Lower lobe of right lung (tissue), 2 donors: ENCODE data around the gene KCTD15. TPM values are rescaled to one million over a fixed set of nuclear protein-coding genes. Genes with fewer than 3 reads are reported as not detected.

ENCODE experiments used
- ATAC-seq, 2 donors: fragments of 200-7000 bp; cut with Tn5 transposase; one replicate each; pipeline ENCODE4 v1.9.1; 2020 to 2022; ENCODE audit warnings: mild to moderate bottlenecking in 2 of 2, moderate library complexity in 2 of 2
- DNase-seq: peaks from one replicate; pipeline ENCODE4 v3.0.0-alpha.2; 2020
- H3K27ac ChIP-seq: fragments of 200-600 bp; one replicate; pipeline ENCODE4 v1.8.0; 2022
- H3K27me3 ChIP-seq: fragments of 200-600 bp; one replicate; pipeline ENCODE4 v1.8.0; 2022; ENCODE audit warnings: low read depth
- H3K36me3 ChIP-seq: fragments of 200-600 bp; one replicate; pipeline ENCODE4 v1.8.0; 2022; ENCODE audit warnings: mild to moderate bottlenecking
- H3K4me1 ChIP-seq: fragments of 200-600 bp; one replicate; pipeline ENCODE4 v1.8.0; 2022
- H3K4me3 ChIP-seq: fragments of 200-600 bp; one replicate; pipeline ENCODE4 v1.8.0; 2022; ENCODE audit warnings: mild to moderate bottlenecking
- H3K9me3 ChIP-seq: fragments of 200-600 bp; one replicate; pipeline ENCODE4 v1.8.0; 2022
- CTCF ChIP-seq: fragments of 200-600 bp; IDR thresholded peaks from one replicate; pipeline ENCODE4 v1.8.0; 2022; ENCODE audit warnings: antibody characterized with exemption, mild to moderate bottlenecking
- intact Hi-C: fragments of 100-400 bp; cut with DNase I; formaldehyde crosslinking; loops from one replicate; pipeline ENCODE4 v1.11.0; 2022
- long read RNA-seq: library from polyadenylated mRNA; unstranded; transcript quantifications from one replicate; pipeline ENCODE4 v2.0.0, GENCODE V29; 2021
- total RNA-seq: library from RNA; stranded (reverse); fragmentation: NEBNext Ultra II Directional; extraction: Animal tissue kit (Norgen Biotek cat#: 25700); gene quantifications from one replicate; pipeline ENCODE4 v1.2.1, GENCODE V29; 2021
- donor health status: DM: no; HTN: yes; CAD: no; lungs with severe emphysema.

KCTD15 gene
- 27.0 TPM for total RNA-seq
- long read RNA-seq, full-length matches to known transcripts = 4 of 36 reads
- long read RNA-seq, partial matches to known transcripts = 7 of 36 reads
- long read RNA-seq, other reads (novel, unspliced or antisense) = 25 of 36 reads

- intact Hi-C loops = no loop called here
- Histone ChIP-seq H3K4me1 (peaks cover 12% of the 10 kb centered on the region), H3K4me3 (peak within 1 kb of the TSS; percentile 76), H3K9me3 (no peaks in the 10 kb centered on the region), H3K27me3 (peaks cover 15% of the 10 kb centered on the region), H3K36me3 (peaks cover 13% of the 10 kb centered on the region), H3K27ac (peak within 1 kb of the TSS; percentile 91)
- peak; percentile 37 to 42 for ATAC-seq
- no peak for TF ChIP-seq CTCF
- DNase-seq = peak; percentile 67
These were observed at the start of gene KCTD15 for GRCh38 chr19:33796164-33796875. Gene KCTD15 (plus strand): TSS chr19:33796870. CDS start chr19:33800455, 3,585 bp downstream.

- intact Hi-C loops = no loop called here
- Histone ChIP-seq H3K9me3 (no peaks in the 10 kb centered on the region), H3K4me1 (no peaks in the 10 kb centered on the region), H3K36me3 (no peaks in the 10 kb centered on the region), H3K4me3 (no peak overlapping the region), H3K27ac (no peak overlapping the region), H3K27me3 (peaks cover 33% of the 10 kb centered on the region)
- TF ChIP-seq CTCF = no peak
- ATAC-seq = no peak
- DNase-seq = no peak
These were observed 49.4 kb upstream of the KCTD15 start for GRCh38 chr19:33747273-33747672.

- H3K4me1 ChIP-seq = no peaks in the 10 kb centered on the region
These were observed 48.4 kb upstream of the KCTD15 start for GRCh38 chr19:33748231-33748630.

GRCh38 chr19:33749016-33749415 is 47.7 kb upstream of the KCTD15 start:
- H3K4me3 ChIP-seq = no peak overlapping the region
- DNase-seq (no peak), ATAC-seq (no peak)
- H3K27me3 ChIP-seq = peaks cover 33% of the 10 kb centered on the region
- intact Hi-C loops = no loop called here
- TF ChIP-seq CTCF = no peak
- no peaks in the 10 kb centered on the region for H3K36me3 ChIP-seq
- H3K27ac ChIP-seq = no peak overlapping the region
- no peaks in the 10 kb centered on the region for H3K4me1 ChIP-seq
- no peaks in the 10 kb centered on the region for H3K9me3 ChIP-seq

More at GRCh38 chr19:33748231-33748630, 48.4 kb upstream of the KCTD15 start:
- H3K27ac ChIP-seq = no peak overlapping the region
- peaks cover 33% of the 10 kb centered on the region for H3K27me3 ChIP-seq
- no peak for TF ChIP-seq CTCF
- intact Hi-C loops = no loop called here
- H3K4me3 ChIP-seq = no peak overlapping the region
- ATAC-seq (peak in 1 of 2 donors; percentile 10), DNase-seq (no peak)
- no peaks in the 10 kb centered on the region for H3K36me3 ChIP-seq
- no peaks in the 10 kb centered on the region for H3K9me3 ChIP-seq

GRCh38 chr19:33749619-33750175 is 47.0 kb upstream of the KCTD15 start:
- Histone ChIP-seq H3K4me3 (no peak overlapping the region), H3K27me3 (peaks cover 29% of the 10 kb centered on the region), H3K4me1 (no peaks in the 10 kb centered on the region), H3K27ac (no peak overlapping the region), H3K9me3 (no peaks in the 10 kb centered on the region), H3K36me3 (no peaks in the 10 kb centered on the region)
- intact Hi-C loops = no loop called here
- ATAC-seq (no peak), DNase-seq (no peak)
- TF ChIP-seq CTCF = no peak
